K562 (cell line): Measurements from ENCODE around the gene ELMO1.

Source experiments
- HNRNPLL ChIP-seq: fragments of 200-400 bp; formaldehyde crosslinking; IDR thresholded peaks from 2 replicates; pipeline ENCODE4 v1.6.1; 2017; ENCODE audit warnings: low read length, low read depth, mild to moderate bottlenecking; ENCODE audit not compliant: poor library complexity, severe bottlenecking
- SMC3 ChIP-seq: conservative IDR thresholded peaks from 2 replicates; pipeline ENCODE4 v1.6.1; 2011; ENCODE audit warnings: low read depth, low read length, improper control_type of control experiment; ENCODE audit not compliant: insufficient read depth
- SP1 ChIP-seq: sonication (generic); formaldehyde crosslinking; IDR thresholded peaks from 2 replicates; pipeline ENCODE4 v1.8.1; 2022; ENCODE audit warnings: mild to moderate bottlenecking, missing genetic modification reagents
- TF ChIP-seq, protein P1 (sequence below): sonication (generic); formaldehyde crosslinking; IDR thresholded peaks from 2 replicates; pipeline ENCODE4 v1.8.1; 2023; ENCODE audit warnings: mild to moderate bottlenecking, missing genetic modification reagents
- TF ChIP-seq, protein P2 (sequence below): sonication (generic); formaldehyde crosslinking; IDR thresholded peaks from 2 replicates; pipeline ENCODE4 v1.8.1; 2023; ENCODE audit warnings: mild to moderate bottlenecking, missing genetic modification reagents

DNA sequence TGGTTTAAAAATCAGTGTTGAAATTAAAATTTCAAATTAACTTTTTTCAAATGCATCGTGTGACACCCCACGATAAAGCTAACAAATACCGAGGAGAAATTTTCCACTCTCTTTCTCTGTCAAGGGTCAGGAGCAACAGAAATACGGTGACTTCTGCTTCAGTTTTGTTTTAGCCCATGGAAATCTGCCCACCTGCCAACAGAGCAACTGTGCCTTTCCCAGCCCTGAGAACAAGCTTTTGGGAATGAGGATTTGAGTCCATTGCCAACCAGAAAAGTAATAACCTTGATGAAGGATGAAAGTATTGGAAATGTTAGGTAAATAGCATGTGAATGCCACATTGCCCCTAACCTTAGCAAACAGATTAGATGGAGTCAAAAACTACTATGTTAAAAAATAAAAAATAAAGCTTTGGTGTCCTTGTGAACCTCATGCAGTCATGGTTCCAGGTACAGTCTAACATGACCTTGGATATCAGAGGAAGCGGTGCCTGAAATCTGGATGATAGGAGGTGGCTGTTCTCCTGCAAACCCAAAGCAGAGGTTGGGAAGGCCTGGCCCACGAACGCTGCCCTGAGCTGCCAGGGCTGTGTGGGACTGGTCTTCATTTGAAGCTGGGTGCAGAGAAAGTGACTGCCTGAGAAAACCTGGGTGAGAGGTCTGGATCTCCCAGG lies 296.8 kb downstream of the ELMO1 start:
- no peak for TF ChIP-seq HNRNPLL
- no peak for TF ChIP-seq SP1
- TF ChIP-seq, protein P1, sequence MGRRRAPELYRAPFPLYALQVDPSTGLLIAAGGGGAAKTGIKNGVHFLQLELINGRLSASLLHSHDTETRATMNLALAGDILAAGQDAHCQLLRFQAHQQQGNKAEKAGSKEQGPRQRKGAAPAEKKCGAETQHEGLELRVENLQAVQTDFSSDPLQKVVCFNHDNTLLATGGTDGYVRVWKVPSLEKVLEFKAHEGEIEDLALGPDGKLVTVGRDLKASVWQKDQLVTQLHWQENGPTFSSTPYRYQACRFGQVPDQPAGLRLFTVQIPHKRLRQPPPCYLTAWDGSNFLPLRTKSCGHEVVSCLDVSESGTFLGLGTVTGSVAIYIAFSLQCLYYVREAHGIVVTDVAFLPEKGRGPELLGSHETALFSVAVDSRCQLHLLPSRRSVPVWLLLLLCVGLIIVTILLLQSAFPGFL = no peak
- TF ChIP-seq, protein P2, sequence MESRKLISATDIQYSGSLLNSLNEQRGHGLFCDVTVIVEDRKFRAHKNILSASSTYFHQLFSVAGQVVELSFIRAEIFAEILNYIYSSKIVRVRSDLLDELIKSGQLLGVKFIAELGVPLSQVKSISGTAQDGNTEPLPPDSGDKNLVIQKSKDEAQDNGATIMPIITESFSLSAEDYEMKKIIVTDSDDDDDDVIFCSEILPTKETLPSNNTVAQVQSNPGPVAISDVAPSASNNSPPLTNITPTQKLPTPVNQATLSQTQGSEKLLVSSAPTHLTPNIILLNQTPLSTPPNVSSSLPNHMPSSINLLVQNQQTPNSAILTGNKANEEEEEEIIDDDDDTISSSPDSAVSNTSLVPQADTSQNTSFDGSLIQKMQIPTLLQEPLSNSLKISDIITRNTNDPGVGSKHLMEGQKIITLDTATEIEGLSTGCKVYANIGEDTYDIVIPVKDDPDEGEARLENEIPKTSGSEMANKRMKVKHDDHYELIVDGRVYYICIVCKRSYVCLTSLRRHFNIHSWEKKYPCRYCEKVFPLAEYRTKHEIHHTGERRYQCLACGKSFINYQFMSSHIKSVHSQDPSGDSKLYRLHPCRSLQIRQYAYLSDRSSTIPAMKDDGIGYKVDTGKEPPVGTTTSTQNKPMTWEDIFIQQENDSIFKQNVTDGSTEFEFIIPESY (CRISPR knock-in tag) = no peak
- no peak for TF ChIP-seq SMC3
